RPMI7951 (cell line): Measurements from ENCODE around the gene ROMO1. TPM values are rescaled to one million over a fixed set of nuclear protein-coding genes. Genes with fewer than 3 reads are reported as not detected.
"Not testable (repeated sequence)": the region's sequence is repeated elsewhere in the genome, so short reads cannot be mapped to it uniquely, and the experiment has no call there.

Experiments used
- DNase-seq: peaks from one replicate; pipeline ENCODE4 v3.0.0-alpha.2; 2012; ENCODE audit warnings: low read depth
- total RNA-seq: library from RNA; depleted of rRNA; stranded (reverse); fragments of >200 nt; shearing (Covaris generic); gene quantifications from 2 replicates; pipeline ENCODE4 v1.2.3, GENCODE V29; 2014

ROMO1 gene
- total RNA-seq, 1 experiment from 2014 or later = 624 TPM

DNA sequence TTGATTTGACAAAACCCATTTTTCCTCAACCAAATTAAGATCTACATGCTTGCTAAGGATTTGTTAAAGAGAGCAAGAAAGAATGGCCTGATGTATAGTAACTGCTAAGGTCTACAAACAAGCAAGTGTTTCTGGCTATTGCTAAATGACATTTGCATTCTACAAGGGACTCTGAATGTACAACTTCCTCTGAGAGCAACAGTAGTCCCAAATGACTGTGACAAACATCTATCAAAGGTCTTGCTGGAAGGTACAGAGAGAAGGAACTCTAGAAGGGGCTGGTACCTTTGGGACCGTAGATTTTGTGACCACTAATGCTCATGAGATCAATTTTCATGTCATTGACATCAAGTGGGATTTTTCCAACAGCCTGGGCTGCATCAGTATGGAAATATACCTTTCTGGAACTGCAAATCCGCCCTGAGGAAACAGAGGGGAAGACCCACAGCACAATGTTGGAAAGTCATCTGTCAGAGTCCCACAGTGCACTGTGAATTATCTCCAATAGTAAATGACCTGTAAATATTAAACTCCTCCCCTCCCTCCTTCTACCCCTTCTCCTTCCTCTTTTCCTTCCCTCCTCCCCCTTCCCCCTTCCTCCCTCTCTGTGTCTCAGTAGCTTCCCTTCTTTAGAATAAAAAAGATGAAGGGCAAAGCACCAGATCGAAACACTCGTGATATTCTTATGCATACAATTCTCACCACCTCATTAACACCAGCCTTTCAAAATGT lies 18.6 kb upstream of the ROMO1 start:
- DNase-seq = no peak

DNA sequence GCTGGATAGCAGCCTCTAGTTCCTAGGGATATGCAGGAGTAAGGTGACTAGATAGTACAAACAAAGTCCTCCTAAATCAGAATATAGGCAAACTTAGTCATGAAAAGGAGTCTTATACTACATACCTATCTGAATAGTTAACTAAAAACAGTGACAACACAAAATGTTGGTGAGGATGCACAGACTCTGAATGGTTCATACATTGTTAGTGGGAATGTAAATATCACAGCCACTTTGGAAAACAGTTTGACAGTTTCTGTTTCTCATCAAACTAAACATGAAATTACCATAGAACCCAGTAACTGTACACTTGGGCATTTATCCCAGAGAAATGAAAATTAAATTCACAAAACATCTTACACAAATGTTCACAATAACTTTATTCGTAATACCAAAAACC lies 17.2 kb upstream of the ROMO1 start:
- no peak for DNase-seq

DNA sequence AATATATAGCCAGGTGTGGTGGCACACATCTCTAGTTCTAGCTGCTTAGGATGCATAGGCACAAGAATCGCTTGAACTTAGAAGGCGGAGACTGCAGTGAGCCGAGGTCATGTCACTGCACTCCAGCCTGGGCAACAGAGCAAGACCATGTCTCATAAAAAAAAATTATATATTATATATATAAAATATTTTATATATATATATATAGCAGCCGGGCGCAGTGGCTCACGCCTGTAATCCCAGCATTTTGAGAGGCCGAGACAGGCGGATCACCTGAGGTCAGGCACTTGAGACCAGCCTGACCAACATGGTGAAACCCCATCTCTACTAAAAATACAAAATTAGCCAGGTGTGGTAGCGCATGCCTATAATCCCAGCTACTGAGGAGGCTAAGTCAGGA lies 13.8 kb upstream of the ROMO1 start:
- DNase-seq = not testable (repeated sequence)

DNA sequence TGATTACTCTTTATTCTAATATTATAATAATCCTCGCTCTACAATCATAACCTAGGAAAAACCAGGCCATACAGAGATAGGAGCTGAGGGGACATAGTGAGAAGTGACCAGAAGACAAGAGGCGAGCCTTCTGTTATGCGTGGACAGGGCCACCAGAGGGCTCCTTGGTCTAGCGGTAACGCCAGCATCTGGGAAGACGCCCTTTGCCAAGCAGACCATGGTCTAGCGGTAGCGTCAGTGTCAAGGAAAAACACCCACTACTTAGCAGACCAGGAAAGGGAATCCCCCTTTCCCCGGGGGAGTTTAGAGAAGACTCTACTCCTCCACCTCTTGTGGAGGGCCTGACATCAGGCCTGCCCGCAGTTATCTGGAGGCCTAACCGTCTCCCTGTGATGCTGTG lies 12.3 kb upstream of the ROMO1 start:
- DNase-seq = peak; percentile 40

DNA sequence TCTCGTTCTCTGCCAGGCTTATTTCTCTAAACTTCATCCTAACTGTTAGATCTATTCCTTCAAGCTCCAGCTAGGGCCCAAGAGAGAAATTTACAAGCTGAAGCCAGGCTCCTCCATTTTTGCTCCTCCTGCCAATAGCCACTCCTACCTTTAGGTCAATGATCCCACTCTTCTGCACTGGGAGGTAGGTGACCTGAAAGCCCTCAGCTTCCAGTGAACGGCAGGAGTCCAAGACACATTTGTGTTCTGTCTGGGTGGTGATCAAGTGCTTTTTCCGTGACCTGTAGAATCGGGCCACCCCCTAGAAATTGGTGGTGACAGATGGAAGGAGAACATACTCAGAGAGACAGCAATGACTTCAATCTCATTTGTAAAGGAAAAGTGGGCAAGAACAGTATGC lies 8.9 kb upstream of the ROMO1 start:
- DNase-seq = no peak

DNA sequence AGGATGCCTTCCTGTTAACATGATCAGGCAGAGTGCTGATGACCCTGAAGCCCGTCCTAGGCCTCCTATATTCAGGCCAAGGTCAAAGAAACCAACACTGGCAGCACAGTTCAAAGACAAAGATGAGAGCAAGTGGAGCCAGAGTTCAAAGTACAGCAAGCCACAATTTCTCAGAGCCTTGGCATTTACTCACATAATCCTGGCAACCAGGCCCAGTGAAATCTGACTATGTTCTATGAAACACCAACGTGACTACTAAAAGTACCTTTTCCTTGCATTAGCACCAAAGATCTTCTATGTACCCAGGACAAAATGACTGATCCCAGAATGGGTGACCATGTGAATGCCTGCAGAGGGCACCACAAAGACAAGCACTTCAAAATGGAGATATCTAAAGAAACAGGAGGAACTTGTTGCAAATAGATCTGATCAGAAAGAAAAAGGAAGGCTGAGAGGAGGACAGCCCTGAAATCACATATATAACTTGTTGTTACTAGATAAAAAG lies 3.9 kb upstream of the ROMO1 start:
- no peak for DNase-seq

DNA sequence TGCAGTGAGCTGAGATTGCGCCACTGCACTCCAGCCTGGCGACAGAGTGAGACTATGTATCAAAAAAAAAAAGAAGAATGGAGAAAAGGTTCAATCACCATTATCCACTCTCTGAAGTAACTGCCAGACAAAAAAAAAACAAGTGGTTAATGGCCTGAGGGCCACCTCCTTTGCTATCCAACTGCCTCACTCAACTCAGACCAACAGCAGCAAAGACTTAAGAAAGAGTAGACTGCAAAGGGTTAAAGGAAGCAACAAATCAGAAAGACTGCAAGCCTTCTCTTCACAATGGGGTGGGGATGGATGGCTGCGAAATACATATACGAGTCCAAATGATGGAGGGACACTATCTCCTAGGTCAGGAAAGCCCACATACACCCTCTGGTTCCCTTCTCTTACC lies 3.2 kb upstream of the ROMO1 start:
- DNase-seq = no peak

DNA sequence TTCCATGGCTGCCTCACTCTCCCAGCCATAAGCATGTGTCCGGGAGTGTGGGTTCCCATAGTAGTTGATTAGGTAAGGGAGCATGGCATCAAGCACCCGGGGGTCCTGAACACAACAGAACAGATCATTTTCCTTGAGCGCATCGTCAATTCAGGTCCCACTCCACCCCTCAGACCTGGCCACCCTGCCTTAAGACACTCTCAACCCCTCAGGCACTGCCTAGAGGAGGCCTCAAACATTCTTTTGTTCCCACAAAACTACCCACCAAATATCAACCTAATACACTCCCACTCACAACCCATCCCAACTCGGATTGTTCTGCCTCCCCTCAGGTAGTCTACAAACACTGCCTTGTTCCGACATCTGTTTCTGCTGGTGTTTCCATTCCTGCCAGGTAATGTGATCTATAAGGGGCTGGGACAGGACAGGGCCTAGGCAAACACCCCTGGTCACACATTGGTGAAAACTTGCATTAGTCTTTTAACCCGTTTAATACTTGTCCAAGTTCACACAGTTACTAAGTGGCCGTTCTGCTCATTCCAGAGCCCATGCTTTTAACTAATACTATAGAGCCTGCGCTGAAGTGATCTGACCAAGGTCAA lies 1.4 kb upstream of the ROMO1 start:
- DNase-seq = no peak

DNA sequence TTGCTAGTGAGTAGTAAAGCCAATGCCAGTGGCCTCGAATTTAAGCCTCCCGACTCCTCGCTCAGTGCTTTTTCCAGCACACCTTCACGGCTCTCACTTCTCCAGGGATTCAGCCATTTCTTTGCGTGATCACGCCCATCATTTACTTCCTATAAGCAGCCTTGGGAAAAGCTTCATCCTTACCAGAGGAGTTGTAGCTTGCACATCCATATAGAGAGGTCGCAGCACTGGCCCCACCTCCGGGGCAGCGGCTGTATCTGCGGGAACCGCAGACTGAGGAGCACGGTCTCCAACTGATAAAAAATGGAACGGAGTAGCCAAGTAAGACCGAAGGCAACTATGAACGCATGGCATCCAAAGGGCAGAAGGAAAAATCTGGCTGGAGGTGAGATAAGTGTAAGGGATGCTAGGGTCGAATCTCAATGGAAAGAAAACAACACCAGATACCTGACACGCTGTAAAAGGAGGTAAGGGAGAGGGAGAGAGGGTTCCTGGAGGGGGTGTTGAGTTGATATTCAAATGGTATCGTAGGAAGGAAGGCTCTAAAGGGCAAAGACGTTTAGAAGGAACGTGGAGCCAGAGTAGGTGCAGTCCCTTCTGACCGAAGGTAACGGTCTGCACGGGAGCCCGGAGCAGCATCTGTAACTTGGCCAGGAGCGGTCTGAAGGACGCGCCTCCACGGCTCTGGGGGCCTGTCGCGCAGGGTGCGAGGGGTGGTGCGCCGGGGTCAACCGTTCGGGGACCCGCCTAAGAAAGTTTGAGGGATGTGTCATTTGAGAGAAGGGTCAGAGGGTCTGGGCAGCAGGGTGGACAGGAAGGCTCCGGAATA lies 693 bp upstream of the ROMO1 start:
- DNase-seq = peak; percentile 29

DNA sequence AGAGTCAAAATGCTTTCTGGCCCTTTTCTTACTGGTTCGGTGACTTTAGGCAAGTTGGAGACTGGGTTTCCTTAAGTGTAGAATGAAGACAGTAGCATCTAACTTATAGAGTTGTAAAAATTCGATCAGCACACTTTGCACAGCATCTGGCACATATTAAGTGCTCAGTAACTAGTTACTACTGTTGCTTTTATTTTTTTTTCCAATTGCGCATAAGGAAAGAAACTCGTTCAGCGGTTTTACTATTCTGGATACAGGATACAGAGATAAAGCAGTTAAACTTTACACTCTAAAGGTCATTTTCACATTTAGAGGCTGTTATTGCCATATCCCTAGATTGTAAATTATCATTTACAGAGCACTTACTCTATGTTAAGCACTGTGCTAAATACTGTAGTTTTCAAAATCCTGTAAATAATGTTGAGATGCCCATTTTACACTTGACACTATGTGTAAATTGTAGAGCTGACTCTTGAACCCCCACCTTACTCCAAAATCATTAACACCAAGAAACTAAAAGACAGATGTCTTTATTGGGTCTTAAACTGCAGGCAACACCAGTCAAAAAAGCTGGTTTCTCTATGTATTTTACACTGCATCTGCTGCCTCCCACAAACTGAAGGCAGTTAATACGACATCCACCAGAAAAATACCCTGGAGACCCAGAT lies 886 bp downstream of the ROMO1 start:
- DNase-seq = no peak

DNA sequence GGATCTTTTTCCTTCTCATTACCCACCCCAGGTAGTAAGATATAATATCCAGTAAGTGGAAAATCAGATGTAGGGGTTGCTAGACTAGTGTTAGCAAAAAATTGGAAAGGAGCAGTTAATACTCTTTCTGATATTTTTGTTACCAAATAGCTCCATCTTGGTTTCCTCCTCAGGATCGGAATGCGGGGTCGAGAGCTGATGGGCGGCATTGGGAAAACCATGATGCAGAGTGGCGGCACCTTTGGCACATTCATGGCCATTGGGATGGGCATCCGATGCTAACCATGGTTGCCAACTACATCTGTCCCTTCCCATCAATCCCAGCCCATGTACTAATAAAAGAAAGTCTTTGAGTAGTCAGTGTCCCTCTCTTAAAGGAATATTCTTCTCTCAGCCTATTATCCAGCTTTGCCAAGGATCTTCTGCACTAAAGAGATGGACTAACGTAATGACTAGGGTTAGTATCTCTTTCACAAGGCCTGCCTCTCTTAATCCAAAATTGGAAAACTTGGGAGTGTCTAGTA lies 1.5 kb downstream of the ROMO1 start:
- peak; percentile 19 for DNase-seq

DNA sequence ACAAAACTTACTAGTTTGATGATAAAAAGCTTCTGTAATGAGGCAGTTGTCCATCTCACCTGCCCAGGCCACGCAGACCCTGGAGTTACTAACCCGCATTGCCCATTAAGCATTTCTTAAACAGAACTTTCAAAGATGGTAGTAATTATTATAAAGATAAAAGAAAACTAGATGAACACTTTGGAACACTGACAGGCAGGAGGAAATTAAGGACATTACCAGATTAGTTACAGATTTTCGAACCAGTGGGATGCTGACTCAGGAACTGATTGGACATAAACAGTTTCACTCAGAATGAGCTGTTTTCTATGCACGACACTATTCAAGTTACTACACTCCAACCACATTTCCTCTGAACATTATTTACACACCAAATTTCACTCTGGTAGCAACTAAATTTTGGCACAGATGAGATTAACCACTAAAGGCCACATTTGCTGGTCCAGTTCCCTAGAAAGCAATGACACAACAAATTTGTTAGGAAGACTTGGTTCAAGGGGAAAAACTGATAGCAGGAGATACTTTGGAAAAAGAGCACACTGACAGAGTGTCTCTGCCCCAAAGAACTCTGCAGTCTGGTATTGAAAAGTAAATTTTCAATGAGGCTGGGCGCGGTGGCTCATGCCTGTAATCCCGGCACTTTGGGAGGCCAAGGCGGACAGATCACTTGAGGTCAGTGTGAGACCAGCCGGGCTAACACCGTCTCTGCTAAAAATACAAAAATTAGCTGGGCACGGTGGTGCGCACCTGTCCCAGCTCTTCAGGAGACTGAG lies 3.0 kb downstream of the ROMO1 start:
- peak; percentile 24 for DNase-seq

DNA sequence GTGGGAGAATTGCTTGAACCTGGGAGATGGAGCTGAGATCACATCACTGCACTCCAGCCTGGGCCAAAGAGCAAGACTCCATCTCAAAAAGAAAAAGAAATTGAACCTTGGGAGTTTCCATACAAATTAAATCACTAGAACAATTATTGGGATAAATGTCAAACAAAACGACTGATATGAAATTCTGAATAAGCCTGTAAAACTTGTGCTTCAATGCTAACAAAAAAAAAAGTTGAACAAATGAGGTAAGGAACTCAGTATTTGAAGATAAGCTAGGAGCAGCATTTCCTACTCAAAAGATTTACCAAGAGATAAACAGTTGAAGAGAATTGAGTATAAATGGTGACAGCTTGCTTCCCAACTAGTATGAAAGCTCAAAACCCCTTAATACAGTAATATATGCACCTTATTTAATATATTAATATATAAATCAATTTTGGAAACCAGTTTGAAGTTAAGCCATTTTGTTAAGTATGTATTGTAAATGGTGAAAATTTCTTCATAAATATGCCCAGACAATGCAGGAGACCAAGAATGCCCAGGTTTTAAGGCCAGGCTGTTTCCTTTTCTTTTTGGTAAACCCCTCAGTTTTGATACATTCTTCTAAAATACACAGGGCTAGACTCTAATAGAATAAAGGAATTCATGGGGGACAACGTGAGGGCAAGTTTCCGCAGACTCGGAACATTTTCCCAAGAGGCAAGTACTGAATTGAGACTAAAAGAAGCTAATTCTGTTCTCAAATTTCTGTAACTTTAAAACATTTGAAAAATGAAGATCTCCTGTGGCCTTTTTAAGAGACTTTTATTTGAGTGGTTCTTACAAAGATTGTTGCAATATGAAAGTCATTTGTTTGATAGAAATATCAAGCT lies 3.9 kb downstream of the ROMO1 start:
- no peak for DNase-seq

DNA sequence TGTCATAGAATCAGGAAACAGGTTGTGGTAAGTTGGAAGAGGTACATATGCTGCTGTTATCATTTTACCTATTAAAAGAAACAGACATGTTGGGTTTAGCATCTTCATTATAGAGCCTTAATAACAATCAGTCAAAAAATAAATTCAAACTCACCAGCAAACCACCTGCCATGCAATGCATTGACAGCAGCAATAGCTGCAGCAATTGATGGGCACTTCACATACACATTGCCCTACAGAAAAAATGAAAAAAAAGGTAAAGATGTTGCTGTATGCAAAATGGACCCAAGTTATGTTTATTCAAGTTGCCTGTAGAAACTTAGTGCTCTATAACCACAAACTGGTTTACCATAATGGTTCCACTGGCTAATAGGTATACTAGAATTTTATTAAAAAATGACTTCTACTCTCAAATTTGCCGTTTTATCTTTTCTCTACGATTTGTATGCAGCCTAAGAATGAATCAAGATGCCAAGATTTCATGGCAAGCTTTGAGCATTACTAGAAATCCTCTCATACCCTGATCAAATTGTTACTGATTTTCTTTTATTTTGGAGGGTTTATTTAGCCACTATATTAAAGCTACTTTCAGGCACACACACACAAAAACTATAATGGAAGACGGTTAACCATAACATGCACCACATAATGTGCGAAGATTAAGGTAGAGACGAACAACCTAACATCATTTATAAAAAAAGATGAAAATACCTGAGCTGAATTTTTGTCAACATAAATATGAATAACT lies 5.5 kb downstream of the ROMO1 start:
- DNase-seq = no peak

DNA sequence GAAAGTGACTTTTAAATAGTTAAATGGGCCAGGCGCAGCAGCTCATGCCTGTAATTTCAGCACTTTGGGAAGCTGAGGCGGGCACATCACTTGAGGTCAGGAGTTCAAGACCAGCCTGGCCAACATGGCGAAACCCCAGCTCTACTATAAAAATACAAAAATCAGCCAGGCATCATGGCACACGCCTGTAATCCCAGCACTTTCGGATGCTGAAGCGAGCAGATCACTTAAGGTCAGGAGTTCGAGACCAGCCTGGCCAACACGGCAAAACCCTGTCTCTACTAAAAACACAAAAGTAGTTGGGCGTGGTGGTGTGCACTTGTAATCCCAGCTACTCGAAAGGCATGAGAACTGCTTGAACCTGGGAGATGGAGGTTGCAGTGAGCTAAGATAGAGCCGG lies 6.7 kb downstream of the ROMO1 start:
- not testable (repeated sequence) for DNase-seq

DNA sequence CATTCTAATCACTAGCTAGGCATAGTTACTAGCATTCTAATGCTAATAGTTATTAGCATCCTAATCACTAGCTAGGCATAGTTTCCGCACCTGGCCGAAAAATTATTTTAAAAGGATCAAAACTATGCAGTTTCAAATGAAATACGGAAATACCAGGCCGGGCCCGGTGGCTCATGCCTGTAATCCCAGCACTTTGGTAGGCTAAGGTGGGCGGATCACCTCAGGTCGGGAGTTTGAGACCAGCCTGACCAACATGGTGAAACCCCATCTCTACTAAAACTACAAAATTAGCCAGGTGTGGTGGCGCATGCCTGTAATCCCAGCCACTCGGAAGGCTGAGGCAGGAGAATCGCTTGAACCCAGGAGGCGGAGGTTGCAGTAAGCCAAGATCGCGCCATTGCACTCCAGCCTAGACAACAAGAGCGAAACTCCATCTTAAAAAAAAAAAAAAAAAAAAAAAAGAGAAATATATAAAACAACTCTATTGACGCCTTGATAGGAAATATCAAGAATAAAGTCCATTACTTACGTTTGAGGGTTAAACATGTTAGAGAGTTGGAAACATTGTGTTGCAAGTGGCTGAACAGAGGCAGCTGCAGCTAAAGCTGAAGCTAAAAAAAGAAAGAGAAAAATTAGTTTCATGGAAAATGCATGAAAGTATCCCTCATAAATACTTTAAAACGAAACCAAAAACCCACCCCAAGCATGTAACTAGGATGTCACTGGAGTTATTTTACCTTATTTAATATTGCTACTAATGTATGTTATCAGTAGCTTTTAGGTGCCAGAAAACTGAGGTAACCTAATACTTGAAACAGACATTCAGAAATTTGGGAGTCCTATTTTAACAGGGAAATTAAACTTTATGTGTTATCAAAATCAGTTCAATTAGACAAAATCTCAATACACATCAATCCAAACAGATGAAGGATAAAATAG lies 7.7 kb downstream of the ROMO1 start:
- not testable (repeated sequence) for DNase-seq

DNA sequence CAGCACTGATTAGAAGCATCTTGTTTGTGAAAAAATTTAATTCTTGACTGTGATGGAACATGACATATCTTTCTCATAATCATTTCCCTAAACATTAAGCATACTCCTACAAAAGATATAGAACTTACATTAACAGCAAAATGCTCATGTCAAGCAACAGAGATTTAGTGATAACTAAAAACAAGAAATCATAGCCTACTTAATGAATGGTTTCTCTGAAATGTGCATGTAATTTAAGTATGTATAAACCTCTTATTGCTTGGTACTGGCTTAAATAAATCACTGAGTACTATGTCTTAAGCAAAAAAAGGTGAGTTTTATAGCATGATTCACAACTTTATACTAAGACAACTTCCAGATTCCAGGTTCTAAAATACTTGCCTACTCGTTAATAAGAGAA lies 9.3 kb downstream of the ROMO1 start:
- DNase-seq = no peak

DNA sequence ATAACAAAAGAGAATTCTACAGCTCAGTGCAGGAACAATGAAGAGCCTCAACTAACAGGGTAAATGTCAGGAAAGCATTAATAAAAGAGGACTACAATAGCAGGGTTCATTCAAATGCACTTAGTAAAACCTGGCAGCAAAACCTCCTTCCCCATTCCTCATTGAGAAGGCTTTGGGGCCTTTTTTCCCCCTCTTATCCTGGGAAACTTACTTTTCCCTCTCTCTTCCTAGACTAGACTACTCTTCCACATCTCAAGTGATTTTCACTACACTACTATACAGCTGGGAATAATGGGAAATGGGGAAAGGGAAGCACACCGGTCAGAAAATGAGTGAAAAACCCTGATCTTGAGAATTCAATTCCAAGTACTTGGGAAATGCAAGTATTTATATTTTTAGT lies 10.1 kb downstream of the ROMO1 start:
- no peak for DNase-seq
